Heart left ventricle (tissue), 16 donors: Measurements from ENCODE around the gene UBTD1. TPM values are rescaled to one million over a fixed set of nuclear protein-coding genes. Genes with fewer than 3 reads are reported as not detected.

Experiments
- ATAC-seq, 4 donors: fragments of 200-7000 bp; cut with Tn5 transposase; one replicate each; pipeline ENCODE4 v1.9.1; 2020 to 2022; ENCODE audit warnings: moderate library complexity in 4 of 4, mild to moderate bottlenecking in 3 of 4, moderate number of reproducible peaks in 1 of 4
- DNase-seq, 5 donors: peaks; one replicate each; pipeline ENCODE4 v3.0.0-alpha.2; 2020
- H3K27ac ChIP-seq, 12 donors: fragments of 200-600 bp; sonication (generic) in 4 of 12; one replicate each; pipeline versions ENCODE4 v1.5.0 to v1.8.0; 2016 to 2022; ENCODE audit warnings: mild to moderate bottlenecking in 2 of 12
- H3K27me3 ChIP-seq, 9 donors: fragments of 200-600 bp; sonication (generic) in 2 of 9; one replicate each; pipeline versions ENCODE4 v1.5.1 to v1.8.0; 2016 to 2022; ENCODE audit warnings: mild to moderate bottlenecking in 3 of 9
- H3K36me3 ChIP-seq, 9 donors: fragments of 200-600 bp; sonication (generic) in 2 of 9; one replicate each; pipeline versions ENCODE4 v1.5.0 to v1.8.0; 2018 to 2022; ENCODE audit warnings: mild to moderate bottlenecking in 2 of 9
- H3K4me1 ChIP-seq, 12 donors: fragments of 200-600 bp; sonication (generic) in 4 of 12; one replicate each; pipeline versions ENCODE4 v1.5.0 to v1.8.0; 2016 to 2022; ENCODE audit warnings: mild to moderate bottlenecking in 3 of 12
- H3K4me3 ChIP-seq, 12 donors: fragments of 200-600 bp; sonication (generic) in 4 of 12; one replicate each; pipeline versions ENCODE4 v1.5.0 to v1.8.0; 2017 to 2022; ENCODE audit warnings: mild to moderate bottlenecking in 9 of 12, moderate library complexity in 4 of 12
- H3K9me3 ChIP-seq, 12 donors: fragments of 200-600 bp; sonication (generic) in 4 of 12; one replicate each; pipeline versions ENCODE4 v1.5.0 to v1.8.0; 2016 to 2022; ENCODE audit warnings: mild to moderate bottlenecking in 1 of 12
- POLR2A ChIP-seq, 2 donors: fragments of 450-650 bp; IDR thresholded peaks; one replicate each; pipeline ENCODE4 v1.6.1; 2017; ENCODE audit warnings: antibody characterized with exemption in 2 of 2, mild to moderate bottlenecking in 2 of 2, moderate library complexity in 2 of 2
- whole genome bisulfite sequencing, 4 donors: extraction: QIAGEN DNeasy Blood & Tissue Kit in 2 of 4; methylation state at CpG; one replicate each; pipeline versions ENCODE4 v1.1.5 to v1.1.7; 2013 to 2018; 5-methylcytosine and 5-hydroxymethylcytosine counted together
- intact Hi-C, 10 donors: fragments of 100-400 bp; cut with DNase I; formaldehyde crosslinking; loops; one replicate each; pipeline versions ENCODE4 v1.11.1 to v1.14.2; 2022
- polyA plus RNA-seq, 2 donors: library from polyadenylated mRNA; stranded (reverse); fragments of 200-250 nt; gene quantifications; one replicate each; pipeline ENCODE4 v1.2.3, GENCODE V29; 2013
- total RNA-seq, 9 donors: library from RNA; depleted of rRNA in 2 of 9; stranded (reverse); fragments of >200 nt in 2 of 9; fragmentation: NEBNext Ultra II Directional in 3 of 9; extraction: Animal tissue kit (Norgen Biotek cat#: 25700) in 3 of 9; gene quantifications; one replicate each; pipeline versions ENCODE4 v1.1.0 to v1.2.4, GENCODE V29; 2016 to 2023
- TF ChIP-seq, protein P1 (sequence below), 12 donors: fragments of 200-600 bp; sonication (generic) in 4 of 12; IDR thresholded peaks; one replicate each; pipeline versions ENCODE4 v1.5.0 to v1.8.0; 2018 to 2022; ENCODE audit warnings: antibody characterized with exemption in 12 of 12, mild to moderate bottlenecking in 5 of 12
- donor health status: ischemic (EF 13 %, LVEDD 7.1; RV severe dilation, severe dysfunction).
- donor health status: healthy with polysubstance abuse.
- donor health status: DM: no; HTN: yes; CAD: no.
- donor health status: DM: no; HTN: no; CAD: no.
- donor health status: ischemic (EF 25% LVEDD 6.9; RV normal size, moderate dysfunction).
- donor health status: ischemic (EF 25% LVEDD 5.7; RV mildly dilated, moderate dysfunction).
- donor health status: healthy.
- donor health status: DM: yes; HTN: yes; CAD: no.
- donor health status: ischemic (EF 35%, LVEDD 5.7; RV mildly dilated, moderate dysfunction).
- donor health status: nonischemic (EF 11% LVEDD 7.7; RV severe dilation, severe dysfunction).
- donor health status: DM: yes; HTN: yes; CAD: no.
- donor health status: PGD.
- donor health status: ischemic (EF 29% LVEDD 5.4; RV normal size, mild dysfunction).
- donor health status: nonischemic (EF 23%, LVEDD 6.1; RV moderate dilation, normal function).

UBTD1 gene
- total and polyA plus RNA-seq, 11 donors = 18.2 to 49.7 (median 28.2) TPM

DNA sequence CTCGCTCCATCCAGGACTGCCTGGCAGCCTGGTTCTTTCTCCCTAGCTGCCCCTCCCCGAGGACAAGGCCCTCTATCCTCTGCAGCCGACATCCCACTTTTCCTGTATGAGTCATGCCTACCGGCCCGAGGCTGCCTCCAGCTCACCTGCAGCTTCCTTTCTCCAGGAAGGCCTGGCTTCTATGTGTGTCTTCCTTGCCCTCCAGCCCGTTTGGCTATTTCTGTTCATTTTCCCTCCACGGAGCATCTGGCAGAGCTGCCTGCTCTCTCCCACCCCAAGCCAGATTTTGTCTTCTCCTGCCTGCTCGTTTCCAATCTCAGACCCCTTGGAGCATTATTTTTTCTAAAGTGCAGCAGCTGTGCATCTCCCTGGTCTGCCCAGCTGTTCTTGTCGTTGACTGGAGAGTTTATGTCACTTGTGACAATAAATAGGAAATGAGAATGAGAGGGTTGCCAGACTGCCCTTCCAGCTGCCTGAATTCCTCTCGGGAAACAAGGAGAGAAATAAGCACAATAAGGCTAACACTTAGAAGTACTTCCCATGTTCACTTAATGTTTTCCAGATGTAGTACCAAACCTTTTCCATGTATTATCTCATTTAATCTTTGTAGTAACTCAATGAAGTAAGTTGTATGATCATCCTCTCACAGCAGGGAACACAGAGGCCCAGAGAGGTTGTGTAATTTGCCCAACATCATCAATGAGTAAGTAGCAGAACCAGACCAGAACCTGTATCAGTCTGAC is 19.7 kb downstream of the UBTD1 start:
- Histone ChIP-seq H3K36me3 (no peaks in the 10 kb centered on the region), H3K9me3 (no peaks in the 10 kb centered on the region), H3K4me1 (peaks cover 3 to 95% (median 61%) of the 10 kb centered on the region in 12 donors), H3K27me3 (no peaks in the 10 kb centered on the region), H3K27ac (peak overlapping the region; percentile 9 to 69 (median 50)), H3K4me3 (no peak overlapping the region)
- no peak for DNase-seq
- TF ChIP-seq, protein P1, sequence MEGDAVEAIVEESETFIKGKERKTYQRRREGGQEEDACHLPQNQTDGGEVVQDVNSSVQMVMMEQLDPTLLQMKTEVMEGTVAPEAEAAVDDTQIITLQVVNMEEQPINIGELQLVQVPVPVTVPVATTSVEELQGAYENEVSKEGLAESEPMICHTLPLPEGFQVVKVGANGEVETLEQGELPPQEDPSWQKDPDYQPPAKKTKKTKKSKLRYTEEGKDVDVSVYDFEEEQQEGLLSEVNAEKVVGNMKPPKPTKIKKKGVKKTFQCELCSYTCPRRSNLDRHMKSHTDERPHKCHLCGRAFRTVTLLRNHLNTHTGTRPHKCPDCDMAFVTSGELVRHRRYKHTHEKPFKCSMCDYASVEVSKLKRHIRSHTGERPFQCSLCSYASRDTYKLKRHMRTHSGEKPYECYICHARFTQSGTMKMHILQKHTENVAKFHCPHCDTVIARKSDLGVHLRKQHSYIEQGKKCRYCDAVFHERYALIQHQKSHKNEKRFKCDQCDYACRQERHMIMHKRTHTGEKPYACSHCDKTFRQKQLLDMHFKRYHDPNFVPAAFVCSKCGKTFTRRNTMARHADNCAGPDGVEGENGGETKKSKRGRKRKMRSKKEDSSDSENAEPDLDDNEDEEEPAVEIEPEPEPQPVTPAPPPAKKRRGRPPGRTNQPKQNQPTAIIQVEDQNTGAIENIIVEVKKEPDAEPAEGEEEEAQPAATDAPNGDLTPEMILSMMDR (IDR thresholded peaks at IDR 0.05) = no peak
- TF ChIP-seq POLR2A (IDR thresholded peaks at IDR 0.05) = no peak
- peak in 3 of 4 donors; percentile 29 to 64 (median 41) for ATAC-seq
- intact Hi-C loops = no loop called here
- WGBS, 4 donors = 9 to 26% (median 16%) methylated on average over 10 of the region's 10 CpGs

DNA sequence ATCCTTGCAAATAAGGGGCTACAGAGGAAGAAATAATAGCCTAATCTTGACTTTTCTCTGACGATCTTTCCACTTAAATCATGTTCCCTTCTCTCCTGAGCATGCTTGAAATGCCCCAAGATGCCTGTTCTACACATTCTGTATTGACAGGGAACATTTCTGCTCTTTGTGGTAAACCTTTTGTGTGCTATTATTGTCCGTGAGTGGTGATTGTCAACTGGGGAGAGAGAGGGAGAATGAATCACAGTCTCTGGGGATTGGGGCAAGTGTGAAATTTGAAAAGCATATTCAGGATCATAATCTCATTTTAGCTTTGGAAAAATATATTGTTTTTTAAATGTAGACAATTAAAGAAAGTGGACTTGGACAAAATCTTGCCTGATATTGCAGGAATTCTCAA is 20.6 kb downstream of the UBTD1 start:
- no peak for DNase-seq
- H3K27me3 ChIP-seq = no peaks in the 10 kb centered on the region
- intact Hi-C loops = no loop called here
- 11 to 45% (median 32%) methylated on average over 2 of the region's 2 CpGs for WGBS, 4 donors
- peak overlapping the region in 9 of 12 donors; percentile 28 to 69 (median 50) for H3K27ac ChIP-seq
- no peak overlapping the region for H3K4me3 ChIP-seq
- TF ChIP-seq POLR2A (IDR thresholded peaks at IDR 0.05) = no peak
- TF ChIP-seq, protein P1 (IDR thresholded peaks at IDR 0.05) = no peak
- H3K4me1 ChIP-seq = peaks cover 3 to 94% (median 57%) of the 10 kb centered on the region in 12 donors
- peak in 1 of 4 donors; percentile 21 for ATAC-seq
- H3K36me3 ChIP-seq = no peaks in the 10 kb centered on the region
- H3K9me3 ChIP-seq = no peaks in the 10 kb centered on the region

DNA sequence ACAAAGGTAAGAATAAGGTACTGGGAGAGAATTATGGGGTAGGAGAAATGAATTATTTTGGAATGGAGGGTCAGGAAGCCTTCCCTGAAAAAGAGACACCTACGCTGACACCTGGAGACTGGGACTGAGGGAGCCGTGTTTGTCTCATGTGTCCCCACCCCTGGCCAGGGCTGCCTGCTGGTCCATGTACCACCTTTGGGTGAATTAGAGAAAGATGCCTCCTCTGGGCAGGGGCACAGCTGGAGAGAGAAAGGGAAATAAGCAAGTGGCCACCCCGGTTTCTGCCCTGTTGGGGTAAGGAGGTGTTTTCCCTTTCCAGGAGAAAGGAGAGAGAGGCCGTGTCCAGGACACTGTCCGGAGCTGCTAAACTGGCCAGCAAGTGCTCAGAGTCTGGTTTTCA is 21.8 kb downstream of the UBTD1 start:
- WGBS, 4 donors = 70 to 97% (median 83%) methylated on average over 5 of the region's 5 CpGs
- ATAC-seq (no peak), DNase-seq (no peak)
- H3K36me3 ChIP-seq = no peaks in the 10 kb centered on the region
- H3K27me3 ChIP-seq = no peaks in the 10 kb centered on the region
- H3K4me3 ChIP-seq = no peak overlapping the region
- peak overlapping the region in 3 of 12 donors; percentile 35 to 49 (median 49) for H3K27ac ChIP-seq
- intact Hi-C loops = loop anchor here in 2 of 10 donors (1.0 to 5.0 kb wide), 2 partner anchors 27 to 58 kb away; no protein-coding TSS in a partner anchor
- H3K4me1 ChIP-seq = peaks cover 6 to 90% (median 53%) of the 10 kb centered on the region in 12 donors
- H3K9me3 ChIP-seq = no peaks in the 10 kb centered on the region
- TF ChIP-seq, protein P1 (IDR thresholded peaks at IDR 0.05) = no peak
- no peak for TF ChIP-seq POLR2A (IDR thresholded peaks at IDR 0.05)

DNA sequence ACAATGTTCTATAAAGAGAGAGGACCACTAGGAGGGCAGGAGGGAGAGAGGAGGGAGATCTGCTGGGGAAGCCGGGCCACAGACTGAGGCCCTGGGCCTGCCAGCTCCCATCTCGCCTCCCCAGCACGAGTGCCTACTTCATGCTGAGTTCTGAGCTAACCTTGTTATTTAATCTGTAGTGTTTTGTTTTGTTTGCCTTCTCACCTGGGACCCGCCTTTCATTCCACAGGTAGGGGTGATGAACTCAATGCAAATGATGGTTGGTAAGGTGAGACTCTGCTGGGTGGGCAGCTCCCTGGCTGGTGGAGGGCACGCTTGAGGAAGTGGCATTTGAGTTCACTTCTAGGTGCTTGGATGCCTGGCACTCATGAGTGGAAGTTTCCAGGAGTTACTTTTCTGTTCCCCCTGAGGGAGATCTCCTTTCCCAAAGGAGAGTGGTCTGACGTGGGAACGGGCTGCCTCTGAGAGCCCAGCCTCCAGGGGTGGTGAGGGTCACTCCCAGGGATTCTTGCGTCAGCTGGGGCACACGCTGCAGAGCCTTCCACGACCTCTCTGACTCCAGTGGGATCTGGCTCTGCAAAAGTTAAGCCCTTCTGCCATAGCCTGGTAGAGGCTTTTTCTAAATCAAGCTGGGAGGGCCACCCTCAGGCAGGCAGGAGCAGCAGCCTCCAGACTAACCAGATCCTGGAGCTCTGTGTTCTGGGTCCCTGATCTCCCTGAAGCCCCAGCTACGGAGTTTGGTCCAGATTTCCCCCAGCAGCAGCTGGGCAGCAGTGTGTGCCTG is 22.4 kb downstream of the UBTD1 start:
- H3K4me1 ChIP-seq = peaks cover 6 to 87% (median 47%) of the 10 kb centered on the region in 12 donors
- TF ChIP-seq, protein P1 (IDR thresholded peaks at IDR 0.05) = peak in 4 of 12 donors; percentile 8 to 34 (median 27)
- no peak for TF ChIP-seq POLR2A (IDR thresholded peaks at IDR 0.05)
- no peak overlapping the region for H3K4me3 ChIP-seq
- ATAC-seq (peak in 2 of 4 donors; percentile 9 to 40), DNase-seq (no peak)
- no peaks in the 10 kb centered on the region for H3K9me3 ChIP-seq
- no peaks in the 10 kb centered on the region for H3K27me3 ChIP-seq
- no peaks in the 10 kb centered on the region for H3K36me3 ChIP-seq
- peak overlapping the region in 4 of 12 donors; percentile 22 to 49 (median 37) for H3K27ac ChIP-seq
- intact Hi-C loops = loop anchor here in 2 of 10 donors (1.0 to 5.0 kb wide), 2 partner anchors 26 to 59 kb away; no protein-coding TSS in a partner anchor
- 76 to 90% (median 86%) methylated on average over 7 to 11 of the region's 11 CpGs for WGBS, 4 donors
